ENCODE measurements around the gene MED6. TPM values are rescaled to one million over a fixed set of nuclear protein-coding genes. Genes with fewer than 3 reads are reported as not detected.

MED6 gene
- total and polyA plus RNA-seq, 2 experiments from 2014 or later: 49.2 to 49.6 TPM

DNA sequence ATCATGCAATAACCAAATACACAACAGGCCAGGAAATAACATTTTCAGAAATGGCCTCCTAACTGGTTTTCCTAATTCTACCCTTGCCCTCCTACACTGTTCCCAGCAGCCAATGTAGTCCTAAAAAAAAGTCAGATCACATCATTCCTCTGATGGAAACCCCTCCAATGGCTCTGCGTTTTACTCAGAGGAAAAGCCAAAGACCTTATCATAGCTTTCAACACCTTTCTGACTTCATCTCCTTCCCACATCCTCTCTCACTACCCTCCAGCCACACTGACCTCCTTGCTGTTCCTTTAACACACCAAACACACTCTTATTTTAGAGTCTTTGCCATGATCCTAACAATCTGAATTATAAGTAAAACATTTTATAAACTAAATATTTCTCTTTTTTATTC, 1.1 kb downstream of the MED6 start (continued):
- TF ChIP-seq, protein P1, sequence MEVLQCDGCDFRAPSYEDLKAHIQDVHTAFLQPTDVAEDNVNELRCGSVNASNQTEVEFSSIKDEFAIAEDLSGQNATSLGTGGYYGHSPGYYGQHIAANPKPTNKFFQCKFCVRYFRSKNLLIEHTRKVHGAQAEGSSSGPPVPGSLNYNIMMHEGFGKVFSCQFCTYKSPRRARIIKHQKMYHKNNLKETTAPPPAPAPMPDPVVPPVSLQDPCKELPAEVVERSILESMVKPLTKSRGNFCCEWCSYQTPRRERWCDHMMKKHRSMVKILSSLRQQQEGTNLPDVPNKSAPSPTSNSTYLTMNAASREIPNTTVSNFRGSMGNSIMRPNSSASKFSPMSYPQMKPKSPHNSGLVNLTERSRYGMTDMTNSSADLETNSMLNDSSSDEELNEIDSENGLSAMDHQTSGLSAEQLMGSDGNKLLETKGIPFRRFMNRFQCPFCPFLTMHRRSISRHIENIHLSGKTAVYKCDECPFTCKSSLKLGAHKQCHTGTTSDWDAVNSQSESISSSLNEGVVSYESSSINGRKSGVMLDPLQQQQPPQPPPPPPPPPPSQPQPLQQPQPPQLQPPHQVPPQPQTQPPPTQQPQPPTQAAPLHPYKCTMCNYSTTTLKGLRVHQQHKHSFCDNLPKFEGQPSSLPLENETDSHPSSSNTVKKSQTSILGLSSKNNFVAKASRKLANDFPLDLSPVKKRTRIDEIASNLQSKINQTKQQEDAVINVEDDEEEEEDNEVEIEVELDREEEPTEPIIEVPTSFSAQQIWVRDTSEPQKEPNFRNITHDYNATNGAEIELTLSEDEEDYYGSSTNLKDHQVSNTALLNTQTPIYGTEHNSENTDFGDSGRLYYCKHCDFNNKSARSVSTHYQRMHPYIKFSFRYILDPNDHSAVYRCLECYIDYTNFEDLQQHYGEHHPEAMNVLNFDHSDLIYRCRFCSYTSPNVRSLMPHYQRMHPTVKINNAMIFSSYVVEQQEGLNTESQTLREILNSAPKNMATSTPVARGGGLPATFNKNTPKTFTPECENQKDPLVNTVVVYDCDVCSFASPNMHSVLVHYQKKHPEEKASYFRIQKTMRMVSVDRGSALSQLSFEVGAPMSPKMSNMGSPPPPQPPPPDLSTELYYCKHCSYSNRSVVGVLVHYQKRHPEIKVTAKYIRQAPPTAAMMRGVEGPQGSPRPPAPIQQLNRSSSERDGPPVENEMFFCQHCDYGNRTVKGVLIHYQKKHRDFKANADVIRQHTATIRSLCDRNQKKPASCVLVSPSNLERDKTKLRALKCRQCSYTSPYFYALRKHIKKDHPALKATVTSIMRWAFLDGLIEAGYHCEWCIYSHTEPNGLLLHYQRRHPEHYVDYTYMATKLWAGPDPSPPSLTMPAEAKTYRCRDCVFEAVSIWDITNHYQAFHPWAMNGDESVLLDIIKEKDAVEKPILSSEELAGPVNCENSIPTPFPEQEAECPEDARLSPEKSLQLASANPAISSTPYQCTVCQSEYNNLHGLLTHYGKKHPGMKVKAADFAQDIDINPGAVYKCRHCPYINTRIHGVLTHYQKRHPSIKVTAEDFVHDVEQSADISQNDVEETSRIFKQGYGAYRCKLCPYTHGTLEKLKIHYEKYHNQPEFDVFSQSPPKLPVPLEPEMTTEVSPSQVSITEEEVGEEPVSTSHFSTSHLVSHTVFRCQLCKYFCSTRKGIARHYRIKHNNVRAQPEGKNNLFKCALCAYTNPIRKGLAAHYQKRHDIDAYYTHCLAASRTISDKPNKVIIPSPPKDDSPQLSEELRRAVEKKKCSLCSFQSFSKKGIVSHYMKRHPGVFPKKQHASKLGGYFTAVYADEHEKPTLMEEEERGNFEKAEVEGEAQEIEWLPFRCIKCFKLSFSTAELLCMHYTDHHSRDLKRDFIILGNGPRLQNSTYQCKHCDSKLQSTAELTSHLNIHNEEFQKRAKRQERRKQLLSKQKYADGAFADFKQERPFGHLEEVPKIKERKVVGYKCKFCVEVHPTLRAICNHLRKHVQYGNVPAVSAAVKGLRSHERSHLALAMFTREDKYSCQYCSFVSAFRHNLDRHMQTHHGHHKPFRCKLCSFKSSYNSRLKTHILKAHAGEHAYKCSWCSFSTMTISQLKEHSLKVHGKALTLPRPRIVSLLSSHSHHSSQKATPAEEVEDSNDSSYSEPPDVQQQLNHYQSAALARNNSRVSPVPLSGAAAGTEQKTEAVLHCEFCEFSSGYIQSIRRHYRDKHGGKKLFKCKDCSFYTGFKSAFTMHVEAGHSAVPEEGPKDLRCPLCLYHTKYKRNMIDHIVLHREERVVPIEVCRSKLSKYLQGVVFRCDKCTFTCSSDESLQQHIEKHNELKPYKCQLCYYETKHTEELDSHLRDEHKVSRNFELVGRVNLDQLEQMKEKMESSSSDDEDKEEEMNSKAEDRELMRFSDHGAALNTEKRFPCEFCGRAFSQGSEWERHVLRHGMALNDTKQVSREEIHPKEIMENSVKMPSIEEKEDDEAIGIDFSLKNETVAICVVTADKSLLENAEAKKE (CRISPR knock-in tag; IDR thresholded peaks at IDR 0.05): no peak
- TF ChIP-seq JUNB (IDR thresholded peaks at IDR 0.05; ENCODE audit: unreplicated experiment) (no peak), POLR2AphosphoS5 (IDR thresholded peaks at IDR 0.05; ENCODE audit: low read depth) (no peak), NANOG (IDR thresholded peaks at IDR 0.05; ENCODE audit: borderline replicate concordance) (no peak)

DNA sequence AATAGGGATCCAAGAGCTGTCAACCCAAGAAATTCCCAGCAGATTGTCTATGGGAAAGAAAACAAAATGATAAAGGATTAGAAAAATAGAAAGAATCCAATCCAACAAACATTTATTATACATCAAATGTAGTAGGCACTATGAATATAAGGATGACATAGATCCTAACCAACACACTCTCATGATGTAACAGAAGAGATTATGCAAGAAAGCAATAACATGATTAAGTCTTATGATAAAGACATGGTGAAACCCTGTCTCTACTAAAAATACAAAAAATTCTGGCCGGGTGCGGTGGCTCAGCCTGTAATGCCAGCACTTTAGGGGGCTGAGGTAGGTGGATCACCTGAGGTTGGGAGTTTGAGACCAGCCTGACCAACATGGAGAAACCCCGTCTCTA, 2.7 kb downstream of the MED6 start:
- H3K4me3 ChIP-seq: no peak overlapping the region
- H3K27me3 ChIP-seq (ENCODE audit: insufficient read depth): no peaks in the 10 kb centered on the region
- H3K4me1 ChIP-seq (ENCODE audit: insufficient read depth): peaks cover 6% of the 10 kb centered on the region; the same call in 1 of the 2 replicates
- ATAC-seq: no peak
- no peaks in the 10 kb centered on the region for H3K9me2 ChIP-seq (ENCODE audit: insufficient read depth)
- DNase-seq (ENCODE audit: low spot score): no peak
- Mint-ChIP-seq H3K9me3 (no peaks in the 10 kb centered on the region), H3K27me3 (ENCODE audit: insufficient read depth, low read depth, poor library complexity) (peaks cover 5% of the 10 kb centered on the region), H3K36me3 (ENCODE audit: low read depth) (peaks cover 31% of the 10 kb centered on the region), H3K4me1 (peaks cover 9% of the 10 kb centered on the region), H3K27ac (no peak overlapping the region), H3K4me3 (no peak overlapping the region)
- H3K4me2 ChIP-seq: no peak overlapping the region
- no peak overlapping the region for H3K27ac ChIP-seq (ENCODE audit: low read depth)
- H3F3A ChIP-seq (replicated peaks; ENCODE audit: low read depth): no peaks in the 10 kb centered on the region
- peaks cover 23% of the 10 kb centered on the region for H3K36me3 ChIP-seq (ENCODE audit: insufficient read depth)
- no peak overlapping the region for H2AFZ ChIP-seq
- H3K79me2 ChIP-seq (replicated peaks; ENCODE audit: insufficient read depth): peaks cover 72% of the 10 kb centered on the region
- no peak for TF ChIP-seq ZNF114 (CRISPR knock-in tag; IDR thresholded peaks at IDR 0.05)
- TF ChIP-seq, protein P2, sequence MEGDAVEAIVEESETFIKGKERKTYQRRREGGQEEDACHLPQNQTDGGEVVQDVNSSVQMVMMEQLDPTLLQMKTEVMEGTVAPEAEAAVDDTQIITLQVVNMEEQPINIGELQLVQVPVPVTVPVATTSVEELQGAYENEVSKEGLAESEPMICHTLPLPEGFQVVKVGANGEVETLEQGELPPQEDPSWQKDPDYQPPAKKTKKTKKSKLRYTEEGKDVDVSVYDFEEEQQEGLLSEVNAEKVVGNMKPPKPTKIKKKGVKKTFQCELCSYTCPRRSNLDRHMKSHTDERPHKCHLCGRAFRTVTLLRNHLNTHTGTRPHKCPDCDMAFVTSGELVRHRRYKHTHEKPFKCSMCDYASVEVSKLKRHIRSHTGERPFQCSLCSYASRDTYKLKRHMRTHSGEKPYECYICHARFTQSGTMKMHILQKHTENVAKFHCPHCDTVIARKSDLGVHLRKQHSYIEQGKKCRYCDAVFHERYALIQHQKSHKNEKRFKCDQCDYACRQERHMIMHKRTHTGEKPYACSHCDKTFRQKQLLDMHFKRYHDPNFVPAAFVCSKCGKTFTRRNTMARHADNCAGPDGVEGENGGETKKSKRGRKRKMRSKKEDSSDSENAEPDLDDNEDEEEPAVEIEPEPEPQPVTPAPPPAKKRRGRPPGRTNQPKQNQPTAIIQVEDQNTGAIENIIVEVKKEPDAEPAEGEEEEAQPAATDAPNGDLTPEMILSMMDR (conservative IDR thresholded peaks at IDR 0.05; ENCODE audit: low read depth in 2 of 2): no peak
- TF ChIP-seq, protein P1 (CRISPR knock-in tag; IDR thresholded peaks at IDR 0.05): no peak
- no peak for TF ChIP-seq CREB1 (CRISPR knock-in tag; IDR thresholded peaks at IDR 0.05; ENCODE audit: low read depth)
- H4K20me1 ChIP-seq (replicated peaks; ENCODE audit: insufficient read depth): peaks cover 10% of the 10 kb centered on the region; the same call in 1 of the 2 replicates

Data from GM23338 (cell line).